ENCODE data around the gene KRTAP29-1.

DNA sequence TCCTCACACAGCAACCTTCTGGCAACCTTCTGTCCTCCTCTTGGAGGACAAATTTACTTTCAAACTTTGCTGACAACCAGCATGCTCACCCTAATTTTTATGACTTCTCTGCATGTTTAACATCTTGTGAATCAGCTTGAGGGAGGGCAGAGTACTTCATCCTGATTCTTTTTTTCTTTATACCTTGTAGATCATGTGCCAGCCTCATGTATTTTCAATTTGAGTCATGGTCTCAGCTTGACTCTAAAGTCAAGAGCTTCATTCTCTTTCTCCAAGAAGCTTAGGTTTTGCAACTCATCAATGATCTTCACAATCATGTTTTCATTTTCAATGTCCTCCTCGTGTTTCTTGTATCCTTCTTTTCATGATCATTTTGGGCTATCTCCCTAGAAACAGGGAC is 30.8 kb downstream of the KRTAP29-1 start:
- TF ChIP-seq, protein P1, sequence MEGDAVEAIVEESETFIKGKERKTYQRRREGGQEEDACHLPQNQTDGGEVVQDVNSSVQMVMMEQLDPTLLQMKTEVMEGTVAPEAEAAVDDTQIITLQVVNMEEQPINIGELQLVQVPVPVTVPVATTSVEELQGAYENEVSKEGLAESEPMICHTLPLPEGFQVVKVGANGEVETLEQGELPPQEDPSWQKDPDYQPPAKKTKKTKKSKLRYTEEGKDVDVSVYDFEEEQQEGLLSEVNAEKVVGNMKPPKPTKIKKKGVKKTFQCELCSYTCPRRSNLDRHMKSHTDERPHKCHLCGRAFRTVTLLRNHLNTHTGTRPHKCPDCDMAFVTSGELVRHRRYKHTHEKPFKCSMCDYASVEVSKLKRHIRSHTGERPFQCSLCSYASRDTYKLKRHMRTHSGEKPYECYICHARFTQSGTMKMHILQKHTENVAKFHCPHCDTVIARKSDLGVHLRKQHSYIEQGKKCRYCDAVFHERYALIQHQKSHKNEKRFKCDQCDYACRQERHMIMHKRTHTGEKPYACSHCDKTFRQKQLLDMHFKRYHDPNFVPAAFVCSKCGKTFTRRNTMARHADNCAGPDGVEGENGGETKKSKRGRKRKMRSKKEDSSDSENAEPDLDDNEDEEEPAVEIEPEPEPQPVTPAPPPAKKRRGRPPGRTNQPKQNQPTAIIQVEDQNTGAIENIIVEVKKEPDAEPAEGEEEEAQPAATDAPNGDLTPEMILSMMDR (IDR thresholded peaks at IDR 0.05) = no peak
- TF ChIP-seq POLR2A (IDR thresholded peaks at IDR 0.05) (no peak), POLR2AphosphoS5 (IDR thresholded peaks at IDR 0.05) (no peak)
